ENCODE measurements around the gene KLHL6. TPM values are rescaled to one million over a fixed set of nuclear protein-coding genes. Genes with fewer than 3 reads are reported as not detected.

The KLHL6 gene
- total and polyA plus RNA-seq, 2 of the 8 experiments (the other 6 are each of a cell fraction or from before 2014, with no cell fraction given), result 0.05 TPM; not detected in 1

GRCh38 chr3:183448369-183449128 lies 107.0 kb downstream of the KLHL6 start:
- Histone ChIP-seq H3K9me3 (ENCODE audit: insufficient read depth in 2 of 2, low read depth in 1 of 2, low read length in 1 of 2) (no peaks in the 10 kb centered on the region), H3K79me1 (ENCODE audit: low read depth, low read length) (no peaks in the 10 kb centered on the region), H2AFZ (ENCODE audit: low read length) (no peak overlapping the region), H2BK15ac (ENCODE audit: low read length) (no peak overlapping the region), H3K36me3 (ENCODE audit: control insufficient read depth in 2 of 4, insufficient read depth in 4 of 4, low read length in 3 of 4) (peaks cover 0 to 11% (median 4%) of the 10 kb centered on the region in 4 experiments; a peak in 4 of 8 replicates), H4K20me1 (replicated peaks in 1 of 2; ENCODE audit: control insufficient read depth in 1 of 2, insufficient read depth in 2 of 2, low read length in 2 of 2) (no peaks in the 10 kb centered on the region), H2AK5ac (ENCODE audit: low read depth, low read length) (no peak overlapping the region), H3K56ac (replicated peaks; ENCODE audit: insufficient read length, low read depth, low read length) (no peak overlapping the region), H3K9ac (replicated peaks in 1 of 4; ENCODE audit: extremely low read depth in 1 of 4, low read depth in 3 of 4, low read length in 3 of 4) (no peak overlapping the region; a peak in 2 of 7 replicates), H3K4me2 (ENCODE audit: insufficient read depth in 1 of 2, low read depth in 2 of 2, low read length in 2 of 2) (peak overlapping the region; percentile 65 to 67), H2BK120ac (replicated peaks; ENCODE audit: low read depth, low read length) (no peak overlapping the region), H3K4me1 (replicated peaks in 1 of 4; ENCODE audit: control insufficient read depth in 3 of 4, insufficient read depth in 4 of 4, low read length in 3 of 4) (no peaks in the 10 kb centered on the region), H3K14ac (ENCODE audit: insufficient read length) (no peak overlapping the region), H3K4me3 (ENCODE audit: extremely low read depth in 1 of 4, insufficient read depth in 2 of 4, low read depth in 3 of 4, low read length in 4 of 4) (peak overlapping the region; percentile 80 to 95 (median 92); a peak in 7 of 8 replicates), H3K79me2 (ENCODE audit: control insufficient read depth in 1 of 2, insufficient read depth in 2 of 2, low read length in 2 of 2) (peaks cover 0 to 30% of the 10 kb centered on the region in 2 experiments; a peak in 3 of 4 replicates), H2BK12ac (ENCODE audit: low read depth, low read length) (no peak overlapping the region), H2BK5ac (ENCODE audit: low read depth, low read length) (no peak overlapping the region), H3K18ac (ENCODE audit: extremely low read depth, low read length) (no peak overlapping the region), H3K23ac (ENCODE audit: insufficient read length) (no peak overlapping the region), H4K5ac (ENCODE audit: insufficient read length, low read depth, low read length) (no peak overlapping the region), H3K27ac (ENCODE audit: low read depth, low read length) (no peak overlapping the region), H4K8ac (ENCODE audit: extremely low read depth, insufficient read depth, low read length) (no peak overlapping the region), H3K23me2 (ENCODE audit: low read depth, low read length) (peaks cover 5% of the 10 kb centered on the region; the same call in 1 of the 2 replicates), H2BK20ac (ENCODE audit: low read length) (no peak overlapping the region), H3K27me3 (replicated peaks in 1 of 4; ENCODE audit: control insufficient read depth in 3 of 4, extremely low read depth in 1 of 4, insufficient read depth in 3 of 4, low read length in 3 of 4) (no peaks in the 10 kb centered on the region), H3K4ac (replicated peaks; ENCODE audit: insufficient read length, low read depth, low read length) (no peak overlapping the region), H4K91ac (replicated peaks; ENCODE audit: insufficient read length, low read length) (no peak overlapping the region)
- no peak for FAIRE-seq
- CTCF ChIA-PET (ENCODE audit: partially characterized antibody), result interaction anchor here (0.8 to 1.4 kb wide), 5 partner anchors 16 to 270 kb away, joined by 3 to 4 read pairs (median 3); no protein-coding TSS in a partner anchor
- DNase-seq (ENCODE audit: low read depth in 1 of 2, low spot score in 2 of 2), result no peak
- POLR2A ChIA-PET (ENCODE audit: partially characterized antibody), result interaction anchor here (1.1 to 2.5 kb wide), 4 partner anchors 10 to 39 kb away, joined by 3 to 14 read pairs (median 5); partner anchors contain the start of gene MCF2L2
- TF ChIP-seq CREB1 (IDR thresholded peaks at IDR 0.05) (no peak), EZH2 (IDR thresholded peaks at IDR 0.05; ENCODE audit: low read depth, low read length, severe bottlenecking) (no peak), ATF3 (IDR thresholded peaks at IDR 0.05; ENCODE audit: insufficient read depth, low read depth, low read length) (no peak), GTF2F1 (IDR thresholded peaks at IDR 0.05; ENCODE audit: borderline replicate concordance, low read depth, low read length) (no peak), ATF2 (IDR thresholded peaks at IDR 0.05; ENCODE audit: low read length) (no peak), RXRA (IDR thresholded peaks at IDR 0.05; ENCODE audit: insufficient read depth, low read depth, low read length) (no peak), TAF7 (optimal IDR thresholded peaks at IDR 0.05; ENCODE audit: borderline replicate concordance, low read depth, low read length) (no peak), SIN3A (conservative IDR thresholded peaks at IDR 0.05 in 1 of 2, IDR thresholded peaks at IDR 0.05 in 1 of 2; ENCODE audit: low read depth in 1 of 2, low read length in 2 of 2) (no peak), SP1 (IDR thresholded peaks at IDR 0.05; ENCODE audit: low read depth, low read length) (no peak)
- 85% methylated on average over 3 of the region's 3 CpGs; no CpG with 5 or more reads in 1 of the 2 experiments for WGBS, 2 experiments (ENCODE audit: extremely low coverage in 1 of 2, insufficient coverage in 1 of 2, insufficient read length in 1 of 2, insufficient replicate concordance in 2 of 2, low coverage in 1 of 2, low lambda C conversion rate in 2 of 2, missing lambda C conversion rate in 1 of 2)
